ENCODE results near the gene RALGAPA1.

GRCh38 chr14:35504260-35504659 lies 304.8 kb downstream of the RALGAPA1 start:
- TF ChIP-seq CTCF (IDR thresholded peaks at IDR 0.05; ENCODE audit: low read depth, low read length, poor library complexity, severe bottlenecking) (no peak), EZH2phosphoT487 (IDR thresholded peaks at IDR 0.05; ENCODE audit: borderline replicate concordance, low read length) (no peak)

Measured in DOHH2 (cell line).